Peyer's patch (tissue), 4 donors: ENCODE results near the gene MRPS11.

Experiments used
- CTCF ChIP-seq, 6 experiments: fragments of 450-650 bp in 4 of 6; fragments of 200-600 bp in 2 of 6; sonication (generic) in 1 of 6; IDR thresholded peaks; one replicate each; pipeline ENCODE4 v1.5.1; 2017 to 2019; ENCODE audit warnings: antibody characterized with exemption in 6 of 6, mild to moderate bottlenecking in 3 of 6, moderate library complexity in 1 of 6
- POLR2A ChIP-seq, 2 donors: fragments of 450-650 bp; IDR thresholded peaks; one replicate each; pipeline ENCODE4 v1.5.1; 2017; ENCODE audit warnings: antibody characterized with exemption in 2 of 2, mild to moderate bottlenecking in 2 of 2, moderate library complexity in 2 of 2

- no peak for TF ChIP-seq CTCF (IDR thresholded peaks at IDR 0.05)
- no peak for TF ChIP-seq POLR2A (IDR thresholded peaks at IDR 0.05)
Observed at GRCh38 chr15:88509321-88509720, 41.8 kb downstream of the MRPS11 start.
